Body of pancreas (tissue), 4 donors: ENCODE data around the gene GUCA1A.
"Not testable (repeated sequence)": the region's sequence is repeated elsewhere in the genome, so short reads cannot be mapped to it uniquely, and the experiment has no call there.

ENCODE experiments used
- CTCF ChIP-seq, 7 experiments: fragments of 450-650 bp in 4 of 7; fragments of 200-600 bp in 3 of 7; sonication (generic) in 3 of 7; IDR thresholded peaks; one replicate each; pipeline ENCODE4 v1.5.1; 2016 to 2019; ENCODE audit warnings: antibody characterized with exemption in 7 of 7
- POLR2A ChIP-seq, 3 donors: fragments of 450-650 bp; IDR thresholded peaks; one replicate each; pipeline ENCODE4 v1.6.1; 2016; ENCODE audit warnings: antibody characterized with exemption in 3 of 3, mild to moderate bottlenecking in 2 of 3

DNA sequence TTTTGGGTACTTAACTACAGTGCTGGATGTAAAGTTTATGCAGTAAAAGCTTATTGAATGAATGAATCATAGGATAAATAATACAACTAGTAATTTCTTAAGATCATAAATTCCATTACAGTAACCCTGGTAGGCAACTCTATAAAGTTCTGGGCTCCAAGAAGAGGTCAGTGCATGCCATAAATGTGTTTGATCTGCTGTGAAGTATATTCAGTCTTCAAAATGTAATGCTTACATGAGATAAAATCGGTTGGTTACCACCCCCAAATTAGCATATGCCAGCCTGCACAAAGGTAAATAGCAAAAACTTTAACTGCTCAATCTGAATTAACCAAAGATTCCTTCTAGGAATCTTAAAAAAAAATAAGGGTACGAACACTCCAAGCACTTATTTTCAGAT, 34.4 kb downstream of the GUCA1A start:
- not testable (repeated sequence) for TF ChIP-seq CTCF, POLR2A (IDR thresholded peaks at IDR 0.05)
